ENCODE measurements around the gene GDAP2.
"Not testable (repeated sequence)": the region's sequence is repeated elsewhere in the genome, so short reads cannot be mapped to it uniquely, and the experiment has no call there.

GDAP2 gene, protein sequence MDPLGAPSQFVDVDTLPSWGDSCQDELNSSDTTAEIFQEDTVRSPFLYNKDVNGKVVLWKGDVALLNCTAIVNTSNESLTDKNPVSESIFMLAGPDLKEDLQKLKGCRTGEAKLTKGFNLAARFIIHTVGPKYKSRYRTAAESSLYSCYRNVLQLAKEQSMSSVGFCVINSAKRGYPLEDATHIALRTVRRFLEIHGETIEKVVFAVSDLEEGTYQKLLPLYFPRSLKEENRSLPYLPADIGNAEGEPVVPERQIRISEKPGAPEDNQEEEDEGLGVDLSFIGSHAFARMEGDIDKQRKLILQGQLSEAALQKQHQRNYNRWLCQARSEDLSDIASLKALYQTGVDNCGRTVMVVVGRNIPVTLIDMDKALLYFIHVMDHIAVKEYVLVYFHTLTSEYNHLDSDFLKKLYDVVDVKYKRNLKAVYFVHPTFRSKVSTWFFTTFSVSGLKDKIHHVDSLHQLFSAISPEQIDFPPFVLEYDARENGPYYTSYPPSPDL

DNA sequence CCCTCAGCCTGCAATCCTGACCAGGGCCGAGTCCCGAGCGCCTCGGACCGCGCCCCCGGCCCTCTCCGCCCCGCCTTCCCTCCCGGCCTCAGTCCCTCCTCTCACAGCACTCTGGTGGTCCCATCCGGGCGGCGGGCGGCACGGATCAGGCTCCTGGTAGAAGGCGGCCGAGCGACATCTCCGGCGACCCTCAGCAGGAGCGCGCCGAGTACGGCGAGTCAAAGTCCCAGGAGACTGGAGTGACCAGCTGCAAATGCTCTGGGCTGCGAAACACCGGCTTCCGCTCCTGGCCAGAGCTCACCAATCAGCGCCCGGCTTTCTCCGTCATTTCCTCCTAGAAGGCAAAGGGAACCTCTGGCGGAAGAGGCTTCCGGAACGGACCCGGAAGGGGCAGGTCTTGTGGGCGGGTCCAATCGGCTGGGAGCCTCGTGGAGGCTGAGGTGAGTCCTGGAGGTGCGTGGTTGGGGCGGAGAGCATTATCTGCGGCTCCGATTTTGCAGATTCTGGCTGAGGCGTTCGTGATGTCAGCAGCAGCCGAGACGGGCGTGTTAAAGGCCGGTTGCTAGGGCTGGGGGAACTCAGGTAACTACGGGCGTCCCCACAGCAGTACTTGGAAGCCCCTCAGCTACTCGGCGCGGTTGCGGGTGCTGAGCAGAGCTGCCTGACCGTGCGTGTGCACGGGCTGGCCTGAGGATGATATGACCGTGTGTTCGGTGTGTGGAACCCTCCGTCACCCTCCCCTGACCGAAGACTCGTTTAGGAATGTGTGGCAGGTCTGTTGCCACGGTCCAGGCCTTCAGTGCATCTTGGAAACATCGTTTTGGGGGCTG, at the start of gene GDAP2, which contains the start of gene WDR3:
TSS of gene GDAP2 (minus strand) at position 279 of the 830 bp plus-strand sequence. CDS start 9,264 bp downstream, outside the sequence.
TSS of gene WDR3 (plus strand) at position 397 of the 830 bp plus-strand sequence. CDS start 3,581 bp downstream, outside the sequence.
- peak; percentile 92 for DNase-seq (ENCODE audit: low read depth)

DNA sequence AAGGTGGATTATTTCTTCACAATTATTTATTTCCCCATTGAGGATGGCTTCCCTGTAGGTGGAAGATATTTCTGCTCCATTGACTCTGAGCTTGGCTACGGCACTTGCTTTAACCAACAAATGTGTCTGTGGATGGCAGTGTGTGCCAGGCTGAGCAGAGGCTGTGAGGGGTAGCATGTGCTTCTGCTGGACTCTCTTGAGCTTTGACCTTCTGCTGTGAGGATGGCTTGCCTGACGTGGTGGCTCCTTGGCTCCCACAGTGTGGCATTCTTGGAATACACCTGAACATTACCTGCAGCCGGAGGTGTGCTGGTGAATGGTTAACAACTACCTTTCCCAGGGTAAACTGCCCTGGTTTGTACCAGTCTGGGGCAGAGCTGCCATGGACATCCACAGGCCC, 47.0 kb upstream of the GDAP2 start:
- DNase-seq (ENCODE audit: low read depth): no peak

DNA sequence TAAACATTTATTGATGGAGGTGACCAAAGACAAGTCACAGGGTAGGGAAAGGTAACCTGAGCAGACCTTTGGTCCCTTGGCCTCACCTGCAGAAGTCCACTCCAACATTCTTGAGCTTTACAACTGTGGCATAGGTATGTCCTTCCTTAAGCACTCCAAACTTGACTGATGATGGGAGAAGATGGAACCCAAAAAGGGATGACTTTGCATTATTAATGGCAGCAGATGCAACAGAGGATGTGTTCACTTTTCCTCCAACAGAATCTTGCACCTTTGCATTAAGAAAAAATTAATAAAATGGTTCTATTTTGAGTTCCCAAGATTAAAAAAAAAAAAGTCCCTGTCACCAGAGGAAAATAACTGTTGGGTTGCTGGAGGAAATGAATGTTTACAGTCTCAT, 42.4 kb upstream of the GDAP2 start:
- no peak for DNase-seq (ENCODE audit: low read depth)

DNA sequence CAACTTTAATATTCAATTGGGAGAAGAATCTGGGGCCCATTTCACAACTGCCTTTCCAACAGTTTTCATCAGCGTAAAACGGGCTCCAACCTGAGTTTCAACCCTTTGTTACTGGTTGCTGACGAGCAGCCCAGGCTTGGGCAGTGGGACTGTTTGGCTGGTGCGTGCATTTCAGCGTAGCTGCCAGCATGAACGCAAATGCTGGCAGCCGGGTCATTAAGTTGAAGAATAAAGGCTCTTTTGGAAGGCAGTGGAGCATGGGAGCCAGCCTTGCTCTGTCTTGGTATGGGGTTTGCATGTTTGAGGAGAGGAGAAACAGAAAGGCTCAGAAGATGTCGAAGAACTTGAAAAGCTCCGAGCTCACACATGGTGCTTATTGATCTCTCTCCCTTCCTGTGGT, 40.8 kb upstream of the GDAP2 start:
- DNase-seq (ENCODE audit: low read depth): no peak

DNA sequence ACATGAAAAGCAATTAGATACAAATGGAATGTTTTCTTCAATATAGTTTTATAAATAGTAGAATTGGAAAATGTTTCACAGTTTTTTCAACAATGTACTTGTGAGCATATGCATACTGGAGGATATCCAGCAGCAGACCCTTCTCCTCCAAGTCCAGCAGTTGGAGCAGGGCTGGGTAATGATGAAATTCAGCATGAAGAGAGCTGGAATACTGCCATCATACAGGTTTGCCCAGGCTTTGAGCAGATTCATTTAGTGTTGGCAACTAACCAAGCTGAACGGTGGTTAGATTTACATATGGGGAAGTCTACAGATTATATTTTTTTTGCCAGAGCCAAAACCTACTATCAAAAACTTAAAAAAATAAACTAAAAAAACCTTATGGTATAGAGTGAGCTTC, 38.5 kb upstream of the GDAP2 start:
- no peak for DNase-seq (ENCODE audit: low read depth)

DNA sequence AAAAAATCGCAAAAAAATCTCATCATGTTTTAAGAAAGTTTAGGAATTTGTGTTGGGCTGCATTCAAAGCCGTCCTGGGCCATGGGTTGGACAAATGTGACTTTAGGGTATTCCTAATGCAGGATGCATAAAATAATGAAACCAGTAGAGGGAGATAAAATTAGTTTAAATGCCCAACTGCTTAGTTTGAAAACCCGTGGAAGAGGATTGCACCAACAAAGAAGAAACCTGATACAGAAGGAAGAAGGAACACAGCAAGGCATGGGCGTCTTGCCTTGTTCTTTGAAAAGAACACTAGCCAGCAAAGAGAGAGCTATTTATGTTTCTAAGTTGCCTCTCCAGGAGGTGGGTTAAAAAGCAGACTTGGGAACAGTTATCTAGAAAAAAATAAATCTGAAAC, 38.1 kb upstream of the GDAP2 start:
- no peak for DNase-seq (ENCODE audit: low read depth)

DNA sequence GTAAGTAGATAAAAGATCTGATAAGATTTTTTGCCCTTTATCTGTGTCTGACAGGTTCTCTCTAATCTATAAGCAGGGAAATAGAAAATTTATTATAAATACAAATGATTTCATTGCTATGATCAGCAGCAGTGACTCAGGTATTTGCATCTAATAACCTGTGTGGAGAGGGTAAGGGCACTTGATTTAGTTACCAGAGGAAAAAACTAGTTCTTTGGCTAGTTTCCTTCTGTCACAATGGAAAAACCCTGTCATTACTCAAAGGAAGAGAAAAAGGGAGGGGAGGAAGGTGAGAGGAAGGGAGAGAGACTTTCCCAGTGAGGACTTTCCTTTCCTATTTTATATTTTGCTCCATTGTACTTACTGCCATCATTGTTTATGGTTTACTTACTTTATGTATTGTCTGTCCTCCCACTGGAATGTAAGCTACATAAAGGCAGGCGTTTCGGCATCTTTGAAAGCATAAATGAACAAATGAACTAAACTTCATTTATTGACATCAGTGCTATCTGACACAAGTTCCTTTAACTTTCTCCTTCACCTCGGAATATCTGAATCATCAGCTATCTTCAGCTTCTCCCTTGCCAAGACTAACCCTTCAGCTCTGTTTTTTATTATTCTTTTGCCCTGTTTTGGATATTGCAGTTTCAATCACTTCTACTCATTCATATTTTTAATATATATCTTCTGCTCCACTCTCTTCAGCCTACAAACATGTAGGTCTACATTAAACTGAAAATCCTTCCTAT, 35.0 kb upstream of the GDAP2 start:
- no peak for DNase-seq (ENCODE audit: low read depth)

DNA sequence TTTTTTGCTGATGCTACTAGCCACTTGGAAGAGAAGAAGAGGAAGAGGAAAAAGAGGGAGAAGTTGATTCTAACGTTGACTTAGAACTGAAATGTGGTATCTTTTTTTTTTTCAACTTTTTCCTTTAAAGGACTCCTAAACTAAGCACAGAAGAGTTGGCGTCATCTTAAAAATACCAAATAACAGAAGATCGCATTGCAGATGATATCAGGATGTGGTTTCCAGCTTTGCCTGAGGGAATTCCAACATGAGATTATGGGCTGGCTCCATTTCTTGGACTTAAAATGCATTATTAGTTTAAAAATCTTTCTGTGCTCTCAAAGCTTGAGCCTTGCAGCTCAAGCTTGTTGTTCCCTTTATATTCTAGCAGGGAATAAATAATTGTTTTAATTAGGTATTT, 29.9 kb upstream of the GDAP2 start:
- no peak for DNase-seq (ENCODE audit: low read depth)

DNA sequence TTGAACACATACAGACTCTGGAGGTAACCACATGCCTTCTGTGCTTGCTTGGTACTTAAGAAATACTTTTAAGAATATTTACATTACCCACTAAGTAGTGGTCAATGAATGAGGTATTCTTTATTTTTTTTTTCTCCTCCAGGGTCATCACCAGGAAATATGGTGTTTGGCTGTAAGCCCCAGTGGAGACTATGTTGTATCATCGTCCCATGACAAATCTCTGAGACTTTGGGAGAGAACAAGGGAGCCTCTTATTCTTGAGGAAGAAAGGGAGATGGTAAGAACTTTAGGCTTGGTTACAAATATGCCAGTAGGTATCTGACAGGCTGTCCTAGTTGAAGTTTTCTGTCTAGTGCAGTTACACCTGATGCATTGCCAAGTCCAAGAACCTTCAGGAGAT, 23.0 kb upstream of the GDAP2 start:
- DNase-seq (ENCODE audit: low read depth): no peak

DNA sequence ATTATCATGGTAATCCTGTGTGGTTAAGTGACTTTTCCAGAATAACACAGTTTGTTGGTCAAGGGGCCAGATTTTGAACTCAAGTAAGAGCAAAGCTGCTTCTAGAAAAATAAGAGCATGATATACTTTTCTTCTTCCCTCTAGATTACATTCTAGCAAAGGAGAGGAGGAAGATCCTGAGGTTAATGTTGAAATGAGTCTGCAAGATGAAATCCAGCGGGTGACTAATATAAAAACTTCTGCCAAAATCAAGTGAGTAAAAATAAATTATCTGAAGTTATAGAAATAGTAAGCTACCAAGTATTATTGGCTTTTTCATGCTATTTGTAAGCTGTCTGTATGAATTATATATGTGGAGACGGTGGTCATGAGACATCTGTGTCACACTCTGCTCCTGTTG, 12.9 kb upstream of the GDAP2 start:
- no peak for DNase-seq (ENCODE audit: low read depth)

DNA sequence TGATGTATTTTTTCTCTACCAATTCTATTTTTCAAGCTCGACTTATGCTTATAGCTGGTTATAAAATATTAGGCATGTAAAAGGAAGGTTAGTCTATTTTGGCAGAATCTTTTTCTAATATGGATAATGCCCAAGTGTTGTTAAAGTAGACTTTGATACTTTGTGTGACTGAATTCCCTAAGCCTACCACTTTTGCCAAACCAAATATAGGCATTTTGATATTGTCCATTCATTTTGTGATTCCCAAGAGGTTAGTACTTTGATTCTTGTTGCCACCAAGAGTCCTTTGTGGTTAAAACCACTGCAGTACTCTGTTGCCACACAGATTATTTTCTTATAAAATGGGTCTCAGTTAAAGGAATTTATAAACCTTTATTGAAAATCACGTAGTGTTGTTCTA, 4.3 kb upstream of the GDAP2 start:
- DNase-seq (ENCODE audit: low read depth): no peak

DNA sequence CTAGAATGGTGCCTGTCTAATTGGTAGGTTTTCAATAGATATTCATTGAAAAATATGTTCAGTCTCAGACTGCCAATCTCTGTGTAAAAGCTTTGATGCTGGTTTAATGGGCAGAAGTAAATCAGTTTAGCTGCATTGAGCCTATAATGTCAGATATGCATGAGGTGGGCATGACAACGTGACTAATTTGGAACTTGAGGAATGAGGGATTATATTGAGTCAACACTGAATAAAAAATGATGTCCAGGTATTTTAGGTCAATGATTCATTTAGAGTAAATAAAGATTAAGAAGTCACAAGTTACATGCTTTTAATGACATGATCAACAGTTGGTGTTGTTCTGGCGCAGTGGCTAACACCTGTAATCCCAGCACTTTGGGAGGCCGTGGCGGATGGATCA, 3.2 kb upstream of the GDAP2 start:
- no peak for DNase-seq (ENCODE audit: low read depth)

DNA sequence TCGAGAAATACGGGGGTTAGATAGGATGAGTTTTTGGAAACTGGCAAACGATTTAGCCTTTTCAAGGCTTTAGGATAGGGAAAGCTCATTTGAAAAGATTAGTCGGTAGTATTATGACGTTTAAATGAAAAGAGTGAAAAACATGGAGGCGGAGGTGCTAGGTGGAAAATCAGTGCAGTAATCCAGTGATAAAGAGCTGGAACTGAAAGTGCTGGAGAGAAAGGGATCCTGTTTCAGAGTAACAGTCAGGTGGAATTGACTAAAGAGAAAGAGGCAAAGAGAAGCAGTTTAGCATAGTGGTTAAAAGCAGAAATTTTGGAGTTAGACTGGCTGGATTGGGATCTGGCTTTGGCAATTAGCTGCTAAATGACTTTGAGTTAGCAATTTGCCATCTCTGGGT, 1.1 kb upstream of the GDAP2 start:
- no peak for DNase-seq (ENCODE audit: low read depth)

DNA sequence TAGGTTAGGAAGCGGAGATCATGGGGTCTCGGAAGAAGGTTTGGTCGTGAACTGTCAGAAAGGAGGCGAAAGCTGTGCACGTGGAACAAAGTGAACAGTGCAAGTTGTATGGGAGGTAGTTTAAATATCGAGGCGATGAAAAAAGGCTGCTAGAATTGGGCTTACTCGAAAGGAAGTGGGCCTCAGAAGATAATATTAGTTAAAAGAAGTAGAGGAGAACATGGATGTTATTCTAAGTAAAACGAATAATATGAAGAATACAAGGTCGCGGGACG, 689 bp upstream of the GDAP2 start:
- DNase-seq (ENCODE audit: low read depth): no peak

DNA sequence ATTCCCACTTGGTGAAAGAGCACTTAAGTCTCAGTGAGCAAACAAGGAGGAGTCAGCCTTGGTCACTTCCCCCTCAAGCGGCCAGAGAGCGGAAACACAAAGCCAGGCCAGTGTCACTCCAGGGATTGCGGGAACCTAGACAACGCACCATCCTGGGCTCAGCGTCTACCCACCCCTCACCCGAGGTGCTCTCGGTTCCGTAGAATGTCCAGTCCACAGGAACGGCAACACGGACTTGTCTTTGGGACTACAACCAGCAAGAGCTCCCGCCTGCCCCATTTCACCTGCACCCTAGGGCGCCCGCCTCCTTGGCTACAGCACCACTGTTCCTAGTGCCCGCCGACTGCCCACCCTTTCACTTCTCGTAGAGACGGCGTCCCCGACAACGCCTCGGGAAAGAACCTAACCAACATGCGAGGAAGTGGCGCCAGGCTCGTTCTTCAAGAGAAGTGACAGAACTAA, 509 bp downstream of the GDAP2 start:
- peak; percentile 8 for DNase-seq (ENCODE audit: low read depth)

DNA sequence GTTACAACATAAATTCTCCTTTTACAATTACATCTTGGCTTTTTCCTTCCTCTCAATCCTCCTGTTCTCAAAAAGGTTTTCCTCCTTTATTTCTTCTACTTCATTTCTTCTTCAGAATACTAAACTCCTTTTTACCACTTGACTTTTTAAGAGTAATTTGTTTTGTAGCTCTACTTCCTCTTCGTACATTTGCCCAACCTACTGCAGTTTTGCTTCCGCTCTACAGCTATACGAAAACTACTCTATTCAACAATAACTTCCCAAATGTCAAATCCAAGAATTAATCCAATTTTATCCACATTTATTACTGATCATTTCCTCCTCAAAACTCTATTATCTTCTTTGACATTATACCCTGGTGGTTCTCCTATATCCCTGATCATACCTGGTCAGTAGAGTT, 3.4 kb downstream of the GDAP2 start:
- DNase-seq (ENCODE audit: low read depth): no peak

DNA sequence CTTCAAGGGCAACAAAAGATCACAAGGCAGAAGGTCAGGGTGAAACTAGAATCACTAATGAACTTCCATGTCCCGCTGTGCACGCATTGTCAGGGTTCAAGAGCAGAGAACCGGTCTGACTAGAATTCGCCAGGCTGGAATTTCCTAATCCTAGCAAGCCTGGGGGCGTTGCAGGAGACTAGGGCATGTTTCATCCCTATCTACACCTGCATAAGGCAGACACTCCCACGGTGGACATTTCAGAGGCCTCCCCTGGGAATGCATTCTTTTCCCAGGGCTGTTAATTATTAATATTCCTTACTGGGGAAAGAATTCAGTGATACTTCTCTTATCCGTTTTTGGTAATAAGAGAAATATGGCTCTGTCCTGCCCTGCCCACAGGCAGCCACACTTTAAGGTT, 6.7 kb downstream of the GDAP2 start:
- DNase-seq (ENCODE audit: low read depth): not testable (repeated sequence)

DNA sequence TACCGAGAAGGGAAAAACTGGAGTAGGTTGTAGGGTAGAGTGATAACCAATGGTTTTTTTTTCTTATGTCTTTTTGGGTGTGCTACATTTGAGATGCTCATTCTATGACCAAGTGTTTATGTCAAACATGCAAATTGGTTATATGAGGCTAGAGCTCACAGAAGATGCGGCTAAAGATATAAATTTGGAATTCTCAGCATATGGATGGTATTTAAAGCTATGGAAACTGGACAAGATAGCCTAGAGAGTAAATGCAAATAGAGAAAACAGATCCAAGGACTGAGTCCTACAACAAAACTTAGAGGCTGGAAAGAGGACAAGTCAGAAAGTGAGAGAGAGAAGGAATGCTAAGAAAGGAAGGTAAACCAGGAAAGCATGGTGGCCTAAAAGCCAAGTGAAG, 7.4 kb downstream of the GDAP2 start:
- no peak for DNase-seq (ENCODE audit: low read depth)

DNA sequence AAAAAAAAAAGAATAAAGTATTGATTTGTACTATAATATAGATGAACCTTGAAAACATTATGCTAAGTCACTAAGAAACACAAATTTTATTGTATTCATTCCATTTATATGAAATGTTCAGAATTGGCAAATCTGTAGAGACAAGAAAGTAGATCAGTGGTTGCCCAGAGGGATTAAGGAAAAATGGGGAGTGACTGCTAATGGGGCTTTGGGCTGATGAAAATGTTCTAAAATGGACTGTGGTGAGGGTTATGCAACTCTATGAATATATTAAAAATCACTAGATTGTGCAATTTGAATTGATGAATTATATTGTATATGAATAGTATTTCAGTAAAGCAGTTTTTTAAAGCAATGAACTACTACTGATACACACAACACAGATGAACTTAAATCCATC, 10.0 kb downstream of the GDAP2 start:
- no peak for DNase-seq (ENCODE audit: low read depth)

DNA sequence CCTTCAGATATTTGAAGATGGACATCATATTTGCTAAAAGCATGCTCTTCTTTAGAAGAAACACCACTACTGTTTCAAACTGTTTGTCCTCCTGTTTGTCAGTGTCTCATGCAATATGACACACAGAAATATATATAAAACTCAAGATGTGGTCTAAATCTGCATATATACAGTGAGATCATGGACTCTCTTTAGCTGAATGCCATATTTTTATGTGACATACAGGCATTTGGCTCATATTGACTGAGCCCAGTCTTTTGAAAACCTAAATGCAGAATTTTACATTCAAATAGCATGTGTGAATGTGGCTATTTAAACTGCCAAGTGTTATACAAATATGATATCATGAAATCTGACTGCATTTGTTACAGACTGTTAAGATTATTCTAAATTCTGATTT, 18.4 kb downstream of the GDAP2 start:
- no peak for DNase-seq (ENCODE audit: low read depth)

DNA sequence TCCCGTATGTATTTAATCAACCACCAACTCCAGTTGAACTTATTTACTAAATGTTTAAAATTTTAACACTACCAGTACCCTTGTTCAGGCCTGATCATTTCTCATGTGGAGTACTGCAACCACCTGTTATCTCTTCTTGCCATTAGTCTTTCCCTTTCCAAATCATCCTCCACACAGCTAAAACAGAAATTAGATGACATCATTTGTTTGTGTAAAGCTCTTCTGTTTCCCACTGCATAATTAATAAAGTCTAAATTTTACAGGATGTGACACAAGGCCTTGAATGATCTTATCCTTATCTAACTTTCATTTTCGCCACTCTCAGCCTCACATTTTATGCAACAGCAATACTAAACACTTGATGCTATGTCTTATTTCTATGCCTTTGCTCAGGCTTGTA, 24.4 kb downstream of the GDAP2 start:
- no peak for DNase-seq (ENCODE audit: low read depth)

DNA sequence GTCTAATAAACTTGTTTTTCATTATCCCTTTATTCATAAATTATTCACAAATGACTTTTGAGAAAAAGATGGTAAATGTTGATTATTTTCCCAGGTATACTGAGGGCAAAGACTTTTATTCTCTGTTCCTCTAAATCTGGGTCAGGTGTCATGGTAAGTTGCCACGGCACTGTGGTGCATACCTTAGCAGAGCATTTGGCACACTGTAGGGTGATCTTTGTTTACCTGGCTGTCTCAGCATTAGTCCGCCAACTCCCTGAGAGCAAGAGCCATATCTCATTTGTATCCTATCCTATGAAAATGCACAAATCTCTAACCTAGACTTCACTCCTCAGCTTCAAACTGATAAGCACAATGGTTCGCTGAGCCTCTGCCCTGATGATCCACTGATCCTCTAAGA, 24.9 kb downstream of the GDAP2 start:
- DNase-seq (ENCODE audit: low read depth): no peak

DNA sequence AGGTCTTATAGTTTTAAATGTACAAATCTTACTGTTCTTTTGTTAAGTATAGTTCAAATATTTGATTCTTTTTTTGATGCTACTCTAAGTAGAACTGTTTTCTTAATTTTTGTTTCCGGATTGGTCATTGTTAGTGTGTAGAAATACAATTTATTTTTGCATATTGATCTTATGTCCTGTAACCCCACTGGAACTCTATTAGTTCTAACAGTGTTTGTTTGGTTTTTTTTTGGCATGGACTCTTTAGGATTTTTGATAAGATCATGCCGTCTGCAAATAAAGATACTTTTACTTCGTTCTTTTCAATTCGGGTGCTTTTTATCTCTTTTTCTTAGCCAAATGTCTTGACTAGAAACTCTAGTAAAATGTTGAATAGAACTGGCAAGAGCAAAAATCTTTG, 26.5 kb downstream of the GDAP2 start:
- DNase-seq (ENCODE audit: low read depth): no peak

Measured in activated T-cell treated with anti-CD3 and anti-CD28 coated beads for 48 hours (primary cell).